PC-3 (cell line): ENCODE data around the gene TRIM56. TPM values are rescaled to one million over a fixed set of nuclear protein-coding genes. Genes with fewer than 3 reads are reported as not detected.

ENCODE experiments used
- ATAC-seq: fragments of 200-7000 bp; cut with Tn5 transposase; 2 replicates; pipeline ENCODE4 v1.9.1; 2020; ENCODE audit warnings: mild to moderate bottlenecking, moderate library complexity
- BruUV-seq: library from RNA; stranded (reverse); fragments of 400-500 nt; replicated peaks from 2 replicates; lab custom pipeline; 2021; lab: Mats Ljungman, UMichigan
- CTCF ChIA-PET: fragments of 300-600 bp; sonication (Branson Sonifier 250); formaldehyde crosslinking; loops from one replicate; lab custom pipeline; 2022; ENCODE audit warnings: antibody characterized with exemption; lab: Charles Lee
- POLR2A ChIA-PET: fragments of 300-600 bp; sonication (Branson Sonifier 250); formaldehyde crosslinking; loops from one replicate; lab custom pipeline; 2022; ENCODE audit warnings: antibody characterized with exemption; ENCODE audit not compliant: unreplicated experiment; lab: Charles Lee
- DNase-seq: peaks from one replicate; pipeline ENCODE4 v3.0.0-alpha.2; 2015
- H2AFZ ChIP-seq: fragments of 300-600 bp; sonication (generic); 2 replicates; pipeline ENCODE4 v1.6.0; 2016; ENCODE audit warnings: antibody characterized with exemption, low read length
- H3F3A ChIP-seq: fragments of 300-600 bp; sonication (generic); one replicate; pipeline ENCODE4 v1.6.0; 2017; ENCODE audit warnings: antibody characterized with exemption, low read length, control low read depth, mild to moderate bottlenecking; ENCODE audit not compliant: unreplicated experiment
- H3K27ac ChIP-seq: fragments of 300-600 bp; sonication (generic); 2 replicates; pipeline ENCODE4 v1.5.1; 2016; ENCODE audit warnings: mild to moderate bottlenecking, low read length
- H3K27me3 ChIP-seq: fragments of 300-600 bp; sonication (generic); 2 replicates; pipeline ENCODE4 v1.6.1; 2016; ENCODE audit warnings: low read length, mixed read lengths
- H3K36me3 ChIP-seq: fragments of 300-600 bp; sonication (generic); 2 replicates; pipeline ENCODE4 v1.6.1; 2016; ENCODE audit warnings: low read depth, mixed run types, low read length, mixed read lengths
- H3K4me1 ChIP-seq: fragments of 300-600 bp; sonication (generic); 2 replicates; pipeline ENCODE4 v1.5.1; 2016; ENCODE audit warnings: low read length; ENCODE audit not compliant: insufficient read depth
- H3K4me2 ChIP-seq: fragments of 300-600 bp; sonication (generic); 2 replicates; pipeline ENCODE4 v1.6.0; 2016; ENCODE audit warnings: low read length
- H3K4me3 ChIP-seq: fragments of 300-600 bp; sonication (generic); 2 replicates; pipeline ENCODE4 v1.5.1; 2016; ENCODE audit warnings: mild to moderate bottlenecking, low read length, mixed read lengths
- H3K79me2 ChIP-seq: fragments of 300-600 bp; sonication (generic); 2 replicates; pipeline ENCODE4 v1.6.1; 2017; ENCODE audit warnings: low read length, mixed read lengths
- H3K9ac ChIP-seq: fragments of 300-600 bp; sonication (generic); 2 replicates; pipeline ENCODE4 v1.6.0; 2016; ENCODE audit warnings: mild to moderate bottlenecking, low read length
- H3K9me2 ChIP-seq: fragments of 300-600 bp; sonication (generic); replicated peaks from 2 replicates; pipeline ENCODE4 v1.6.1; 2016; ENCODE audit warnings: mixed run types, low read length, mixed read lengths
- H3K9me3 ChIP-seq: fragments of 300-600 bp; sonication (generic); 2 replicates; pipeline ENCODE4 v1.6.1; 2016; ENCODE audit warnings: low read length, mixed read lengths
- H4K20me1 ChIP-seq: fragments of 300-600 bp; sonication (generic); 2 replicates; pipeline ENCODE4 v1.6.1; 2016; ENCODE audit warnings: low read length, mixed read lengths
- CTCF ChIP-seq: fragments of 300-600 bp; sonication (generic); conservative IDR thresholded peaks from 2 replicates; pipeline ENCODE4 v1.5.1; 2017; ENCODE audit warnings: antibody characterized with exemption, low read depth, mild to moderate bottlenecking, low read length
- EZH2 ChIP-seq: fragments of 300-600 bp; sonication (generic); IDR thresholded peaks from one replicate; pipeline ENCODE4 v1.6.1; 2017; ENCODE audit warnings: antibody characterized with exemption, mild to moderate bottlenecking, low read length; ENCODE audit not compliant: unreplicated experiment
- EZH2phosphoT487 ChIP-seq: fragments of 300-600 bp; sonication (generic); IDR thresholded peaks from 2 replicates; pipeline ENCODE4 v1.6.1; 2018; ENCODE audit warnings: mild to moderate bottlenecking, antibody characterized with exemption, low read length, borderline replicate concordance
- intact Hi-C: fragments of 100-400 bp; cut with micrococcal nuclease; formaldehyde crosslinking; loops from 2 replicates; pipeline ENCODE4 v1.9.0; 2023
- total RNA-seq: library from RNA; depleted of rRNA; stranded (reverse); fragments of >200 nt; gene quantifications from 2 replicates; pipeline ENCODE4 v1.2.3, GENCODE V29; 2014

TRIM56 gene
- total RNA-seq, 1 experiment from 2014 or later = 10.6 TPM

GRCh38 chr7:101127460-101128039, 42.3 kb downstream of the TRIM56 start:
- H3K4me1 ChIP-seq = peaks cover 32% of the 10 kb centered on the region
- TSS peak; percentile 85 for BruUV-seq
- intact Hi-C loops = no loop called here
- H3K9me3 ChIP-seq = no peaks in the 10 kb centered on the region
- H3K9me2 ChIP-seq = no peaks in the 10 kb centered on the region
- no peaks in the 10 kb centered on the region for H3K27me3 ChIP-seq
- DNase-seq (no peak), ATAC-seq (no peak)
- TF ChIP-seq EZH2 = no peak
- no peak for TF ChIP-seq EZH2phosphoT487
- TF ChIP-seq CTCF = no peak
- H3K79me2 ChIP-seq = no peaks in the 10 kb centered on the region
- H3K4me3 ChIP-seq = peak overlapping the region; percentile 52
- H2AFZ ChIP-seq = no peak overlapping the region
- ChIA-PET CTCF (no interaction called here), POLR2A (interaction anchor here (0.6 kb wide), 1 partner anchor 9 kb away, joined by 5 read pairs; no protein-coding TSS in a partner anchor)
- no peaks in the 10 kb centered on the region for H3F3A ChIP-seq
- H3K9ac ChIP-seq = peak overlapping the region; percentile 11; the same call in 1 of the 2 replicates
- peak overlapping the region; percentile 61 for H3K4me2 ChIP-seq
- H4K20me1 ChIP-seq = no peaks in the 10 kb centered on the region
- no peaks in the 10 kb centered on the region for H3K36me3 ChIP-seq
- H3K27ac ChIP-seq = no peak overlapping the region

GRCh38 chr7:101128040-101128834, 43.0 kb downstream of the TRIM56 start:
- no peak; the same call in 1 of the 2 replicates for ATAC-seq
- Histone ChIP-seq H2AFZ (no peak overlapping the region), H3K27ac (no peak overlapping the region), H3K9ac (no peak overlapping the region), H3K36me3 (no peaks in the 10 kb centered on the region), H3K27me3 (no peaks in the 10 kb centered on the region), H3K9me2 (no peaks in the 10 kb centered on the region), H4K20me1 (no peaks in the 10 kb centered on the region), H3K4me1 (peaks cover 30% of the 10 kb centered on the region), H3K4me2 (peak overlapping the region; percentile 61), H3K4me3 (peak overlapping the region; percentile 52; the same call in 1 of the 2 replicates), H3K9me3 (no peaks in the 10 kb centered on the region), H3K79me2 (no peaks in the 10 kb centered on the region), H3F3A (no peaks in the 10 kb centered on the region)
- intact Hi-C loops = no loop called here
- TF ChIP-seq EZH2phosphoT487 = no peak
- no peak for TF ChIP-seq EZH2
- no peak for TF ChIP-seq CTCF
- no TSS peak for BruUV-seq
- DNase-seq = peak; percentile 25
- ChIA-PET CTCF (no interaction called here), POLR2A (interaction anchor here (0.6 kb wide), 1 partner anchor 10 kb away, joined by 5 read pairs; no protein-coding TSS in a partner anchor)
